Measurements from ENCODE around the gene HPS6. TPM values are rescaled to one million over a fixed set of nuclear protein-coding genes. Genes with fewer than 3 reads are reported as not detected.
A peak's percentile ranks its signal among the peaks of the same experiment; 100 is the strongest.

The HPS6 gene
- total and polyA plus RNA-seq, 2 experiments from 2014 or later, result 10.9 to 46.9 TPM

GRCh38 chr10:102109166-102110116 lies 44.3 kb downstream of the HPS6 start:
- H3K27me3 ChIP-seq (replicated peaks; ENCODE audit: insufficient read depth), result no peaks in the 10 kb centered on the region
- H3F3A ChIP-seq (ENCODE audit: insufficient read depth), result no peaks in the 10 kb centered on the region
- H3K27ac ChIP-seq, result no peak overlapping the region
- no peak overlapping the region for H2AFZ ChIP-seq
- H3K36me3 ChIP-seq (ENCODE audit: low read depth), result peaks cover 28% of the 10 kb centered on the region
- no peak overlapping the region for H3K4me2 ChIP-seq (ENCODE audit: unreplicated experiment)
- H3K4me3 ChIP-seq, result no peak overlapping the region
- TF ChIP-seq EZH2phosphoT487 (IDR thresholded peaks at IDR 0.05; ENCODE audit: insufficient read depth, low read depth), result no peak
- TF ChIP-seq EZH2 (IDR thresholded peaks at IDR 0.05; ENCODE audit: insufficient read depth, poor library complexity, severe bottlenecking), result no peak
- H3K79me2 ChIP-seq (ENCODE audit: insufficient read depth), result peaks cover 47% of the 10 kb centered on the region
- peaks cover 10% of the 10 kb centered on the region for H3K4me1 ChIP-seq (ENCODE audit: insufficient read depth)
- no peaks in the 10 kb centered on the region for H3K9me3 ChIP-seq (ENCODE audit: low read depth)
- DNase-seq, result no peak
- in situ Hi-C loops (cut with MboI), result no loop called here
- no peaks in the 10 kb centered on the region for H3K9me2 ChIP-seq (ENCODE audit: insufficient read depth)
- H4K20me1 ChIP-seq (ENCODE audit: insufficient read depth), result no peaks in the 10 kb centered on the region; the same call in 1 of the 2 replicates
- H3K9ac ChIP-seq, result no peak overlapping the region
- 86 to 87% methylated on average over 24 of the region's 24 CpGs for WGBS, 2 experiments (ENCODE audit: low coverage in 1 of 2, low lambda C conversion rate in 2 of 2, missing lambda C conversion rate in 2 of 2)

DNA sequence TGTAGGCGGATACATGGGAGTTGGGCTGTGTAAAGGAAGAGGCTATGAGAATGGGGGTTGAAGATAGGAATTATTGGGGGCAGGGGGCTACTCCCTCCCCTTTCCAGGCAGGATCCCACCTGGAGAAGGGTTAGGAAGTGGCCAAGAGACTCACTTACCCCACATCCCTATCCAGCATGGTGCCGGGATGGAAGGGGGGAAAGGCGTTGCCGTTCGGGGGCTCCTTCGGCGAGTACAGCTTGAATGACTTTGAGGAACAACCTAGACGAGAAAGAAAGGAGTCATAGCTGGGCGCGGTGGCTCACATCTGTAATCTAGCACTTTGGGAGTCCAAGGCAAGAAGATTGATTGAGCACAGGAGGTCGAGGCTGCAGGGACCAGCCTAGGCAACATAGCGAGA lies 46.1 kb downstream of the HPS6 start:
- Histone ChIP-seq H3K9me2 (ENCODE audit: insufficient read depth) (no peaks in the 10 kb centered on the region), H3F3A (ENCODE audit: insufficient read depth) (peaks cover 6% of the 10 kb centered on the region; the same call in 1 of the 2 replicates), H3K36me3 (ENCODE audit: low read depth) (peaks cover 28% of the 10 kb centered on the region), H3K27ac (no peak overlapping the region), H3K4me3 (no peak overlapping the region), H3K9ac (no peak overlapping the region), H3K79me2 (ENCODE audit: insufficient read depth) (peaks cover 61% of the 10 kb centered on the region), H3K4me2 (ENCODE audit: unreplicated experiment) (no peak overlapping the region), H2AFZ (no peak overlapping the region), H3K4me1 (ENCODE audit: insufficient read depth) (peaks cover 23% of the 10 kb centered on the region), H3K9me3 (ENCODE audit: low read depth) (no peaks in the 10 kb centered on the region), H3K27me3 (replicated peaks; ENCODE audit: insufficient read depth) (no peaks in the 10 kb centered on the region), H4K20me1 (ENCODE audit: insufficient read depth) (no peaks in the 10 kb centered on the region; the same call in 1 of the 2 replicates)
- in situ Hi-C loops (cut with MboI), result no loop called here
- WGBS, 2 experiments (ENCODE audit: low coverage in 1 of 2, low lambda C conversion rate in 2 of 2, missing lambda C conversion rate in 2 of 2), result 85 to 87% methylated on average over 12 of the region's 12 CpGs
- TF ChIP-seq EZH2phosphoT487 (IDR thresholded peaks at IDR 0.05; ENCODE audit: insufficient read depth, low read depth) (no peak), EZH2 (IDR thresholded peaks at IDR 0.05; ENCODE audit: insufficient read depth, poor library complexity, severe bottlenecking) (no peak)
- no peak for DNase-seq

DNA sequence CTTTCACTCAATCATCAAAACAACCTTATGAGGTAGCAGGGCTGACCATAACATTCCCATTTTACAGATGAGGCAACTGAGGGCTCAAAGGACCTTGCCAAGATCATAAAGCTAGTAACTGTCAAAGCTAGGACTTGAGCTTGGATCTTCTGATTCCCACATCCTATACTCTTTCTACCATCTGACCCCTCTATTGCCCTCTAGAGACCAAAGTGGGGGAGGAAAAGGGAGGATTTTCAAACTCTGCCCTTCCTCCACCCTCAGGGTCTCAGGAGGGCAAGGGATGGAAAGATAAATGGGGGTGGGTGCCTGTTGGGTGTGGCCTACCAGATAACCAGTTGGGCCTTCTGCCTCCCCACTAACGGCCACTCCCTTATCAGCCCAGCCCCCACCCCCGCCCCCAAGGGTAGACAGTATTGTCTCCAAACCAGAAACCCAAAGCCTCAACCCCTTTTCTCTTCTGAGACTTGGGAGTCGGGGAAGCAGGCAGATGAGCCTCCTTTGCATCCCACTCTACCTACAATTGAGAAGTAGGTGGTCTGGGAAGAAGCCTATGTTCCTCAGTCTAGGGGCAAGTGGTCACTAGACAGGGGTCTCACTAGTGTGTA lies 47.2 kb downstream of the HPS6 start:
- in situ Hi-C loops (cut with MboI), result no loop called here
- Histone ChIP-seq H3K79me2 (ENCODE audit: insufficient read depth) (peaks cover 71% of the 10 kb centered on the region), H3K27ac (no peak overlapping the region), H2AFZ (no peak overlapping the region), H3K27me3 (replicated peaks; ENCODE audit: insufficient read depth) (no peaks in the 10 kb centered on the region), H3K4me2 (ENCODE audit: unreplicated experiment) (peak overlapping the region; percentile 66), H3K4me3 (no peak overlapping the region; the same call in 1 of the 2 replicates), H4K20me1 (ENCODE audit: insufficient read depth) (no peaks in the 10 kb centered on the region; the same call in 1 of the 2 replicates), H3K4me1 (ENCODE audit: insufficient read depth) (peaks cover 32% of the 10 kb centered on the region), H3F3A (ENCODE audit: insufficient read depth) (peaks cover 9% of the 10 kb centered on the region), H3K9me3 (ENCODE audit: low read depth) (no peaks in the 10 kb centered on the region), H3K9ac (no peak overlapping the region), H3K9me2 (ENCODE audit: insufficient read depth) (no peaks in the 10 kb centered on the region), H3K36me3 (ENCODE audit: low read depth) (peaks cover 28% of the 10 kb centered on the region)
- TF ChIP-seq EZH2phosphoT487 (IDR thresholded peaks at IDR 0.05; ENCODE audit: insufficient read depth, low read depth), result no peak
- TF ChIP-seq EZH2 (IDR thresholded peaks at IDR 0.05; ENCODE audit: insufficient read depth, poor library complexity, severe bottlenecking), result no peak
- WGBS, 2 experiments (ENCODE audit: low coverage in 1 of 2, low lambda C conversion rate in 2 of 2, missing lambda C conversion rate in 2 of 2), result 34 to 54% methylated on average over 2 to 3 of the region's 3 CpGs
- DNase-seq, result no peak

DNA sequence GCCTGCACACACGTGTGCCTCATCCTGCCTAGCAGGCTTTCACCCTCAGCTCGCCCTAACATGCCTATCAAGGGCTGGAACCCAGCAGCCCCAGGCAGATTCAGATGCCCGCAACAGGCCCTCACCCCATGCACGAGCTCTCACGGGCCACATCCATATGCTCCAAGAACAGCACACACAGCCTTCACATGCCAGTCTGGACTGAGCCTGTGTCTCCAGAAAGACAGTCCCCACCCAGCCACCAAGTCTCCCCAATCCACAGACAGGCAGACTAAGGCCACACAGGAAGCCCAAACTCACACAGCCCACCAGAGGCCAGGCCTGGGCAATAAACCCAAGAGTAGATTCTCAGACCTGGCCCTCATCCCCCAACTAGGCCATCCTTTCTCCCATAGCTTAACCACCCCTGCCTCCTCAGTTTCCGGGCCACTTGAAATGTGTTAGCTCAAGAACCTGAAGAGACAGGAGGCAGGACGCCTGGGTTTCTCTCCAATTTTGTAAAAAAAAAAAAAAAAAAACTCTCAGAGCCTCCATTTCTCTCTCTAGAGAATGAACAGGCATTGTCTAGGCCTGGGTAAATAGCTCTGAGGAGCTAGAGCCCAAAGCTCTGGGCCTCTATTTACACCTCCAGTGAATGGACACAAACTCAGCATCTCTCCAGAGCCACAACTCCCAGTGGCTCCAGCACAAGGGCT lies 48.3 kb downstream of the HPS6 start:
- no peak for DNase-seq
- Histone ChIP-seq H3K9me2 (ENCODE audit: insufficient read depth) (no peaks in the 10 kb centered on the region), H4K20me1 (ENCODE audit: insufficient read depth) (no peaks in the 10 kb centered on the region; the same call in 1 of the 2 replicates), H3K9ac (peak overlapping the region; percentile 85), H3K36me3 (ENCODE audit: low read depth) (peaks cover 28% of the 10 kb centered on the region; the same call in 1 of the 2 replicates), H3K4me1 (ENCODE audit: insufficient read depth) (peaks cover 43% of the 10 kb centered on the region), H3K4me2 (ENCODE audit: unreplicated experiment) (peak overlapping the region; percentile 66), H3K27ac (peak overlapping the region; percentile 65; the same call in 1 of the 2 replicates), H3K9me3 (ENCODE audit: low read depth) (no peaks in the 10 kb centered on the region), H3K27me3 (replicated peaks; ENCODE audit: insufficient read depth) (no peaks in the 10 kb centered on the region), H3F3A (ENCODE audit: insufficient read depth) (peaks cover 13% of the 10 kb centered on the region), H3K79me2 (ENCODE audit: insufficient read depth) (peaks cover 82% of the 10 kb centered on the region), H3K4me3 (peak overlapping the region; percentile 83), H2AFZ (no peak overlapping the region)
- in situ Hi-C loops (cut with MboI), result no loop called here
- WGBS, 2 experiments (ENCODE audit: low coverage in 1 of 2, low lambda C conversion rate in 2 of 2, missing lambda C conversion rate in 2 of 2), result 56 to 60% methylated on average over 7 of the region's 7 CpGs
- no peak for TF ChIP-seq EZH2phosphoT487 (IDR thresholded peaks at IDR 0.05; ENCODE audit: insufficient read depth, low read depth)
- no peak for TF ChIP-seq EZH2 (IDR thresholded peaks at IDR 0.05; ENCODE audit: insufficient read depth, poor library complexity, severe bottlenecking)

Data from GM23248 (cell line).